ENCODE data around the gene LMF1.

LMF1 gene

DNA sequence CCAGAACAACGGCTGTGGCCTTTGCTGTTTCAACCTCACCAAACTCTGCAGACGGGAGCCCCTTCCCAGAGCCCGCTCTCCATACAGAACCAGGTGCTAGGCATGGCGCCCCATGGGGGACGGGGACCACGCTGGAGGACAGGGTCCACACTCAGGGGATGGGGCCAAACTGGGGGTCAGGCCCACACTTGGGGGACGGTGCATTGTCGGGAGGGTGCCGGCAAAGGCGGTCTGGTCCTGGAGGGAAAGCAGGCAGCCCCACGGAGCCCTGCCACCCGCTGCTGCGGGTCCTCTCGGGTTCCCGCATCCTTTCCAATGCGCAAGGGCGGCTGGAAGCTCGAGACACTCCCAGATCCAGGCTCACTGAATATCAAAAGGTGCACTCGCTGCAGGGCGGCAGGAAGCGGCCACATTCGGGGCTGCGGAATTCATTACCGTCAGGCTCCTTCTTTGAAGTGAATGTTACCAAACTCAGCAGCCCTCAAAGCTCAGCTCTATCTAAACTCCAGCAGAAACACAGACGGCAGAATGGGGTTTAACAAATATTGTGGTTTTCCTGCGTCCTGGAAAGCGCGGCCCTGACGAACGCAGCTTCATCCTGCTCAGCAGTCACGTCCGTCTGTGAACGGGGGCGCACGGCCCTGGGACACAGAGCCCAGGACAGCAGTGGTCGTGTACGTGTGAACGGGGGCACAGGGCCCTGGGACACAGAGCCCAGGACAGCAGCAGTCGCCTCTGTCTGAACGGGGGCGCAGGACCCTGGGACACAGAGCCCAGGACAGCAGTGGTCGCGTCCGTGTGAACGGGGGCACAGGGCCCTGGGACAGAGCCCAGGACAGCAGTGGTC is 41.3 kb downstream of the LMF1 start:
- no peak for TF ChIP-seq CTCF (IDR thresholded peaks at IDR 0.05)

DNA sequence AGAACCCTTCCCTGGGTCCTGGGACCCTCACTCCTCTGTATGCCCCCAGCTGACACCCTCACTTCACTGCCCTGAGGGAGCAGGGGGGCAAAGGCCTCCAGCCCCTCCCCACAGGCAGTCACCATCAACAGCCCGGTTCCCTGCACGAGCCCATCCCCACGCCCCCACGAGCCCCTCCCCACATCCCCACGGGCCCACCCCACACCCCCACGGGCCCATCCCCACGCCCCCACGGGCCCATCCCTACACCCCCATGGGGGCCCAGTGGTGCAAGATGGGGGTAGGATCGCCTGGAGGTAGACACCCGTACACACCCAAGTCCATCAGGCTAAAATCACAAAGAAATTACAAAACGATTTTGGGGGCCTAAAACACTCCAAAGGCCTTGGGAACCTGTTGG is 42.3 kb downstream of the LMF1 start:
- TF ChIP-seq CTCF (IDR thresholded peaks at IDR 0.05): no peak

GRCh38 chr16:927931-928330 is 42.9 kb downstream of the LMF1 start:
- TF ChIP-seq CTCF (IDR thresholded peaks at IDR 0.05): no peak

DNA sequence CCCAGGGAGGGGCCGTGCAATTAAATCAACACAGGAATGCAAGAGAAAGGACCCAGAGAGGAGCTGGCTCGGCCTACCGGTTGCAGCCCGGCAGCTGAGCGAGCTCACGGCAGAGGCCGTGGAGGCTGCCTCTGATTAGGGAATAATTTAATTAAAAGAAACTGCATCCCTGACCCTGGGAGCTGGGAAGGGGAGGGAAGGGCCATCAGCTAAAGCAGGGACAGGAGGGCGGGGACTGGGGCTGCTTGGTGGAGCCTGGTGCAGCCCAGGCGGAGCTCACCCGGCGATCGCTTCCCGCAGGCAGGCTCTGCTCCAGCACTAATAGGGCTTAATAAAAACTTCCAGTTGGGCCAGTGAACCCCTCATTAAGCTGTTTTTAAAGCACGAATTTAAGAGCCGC is 43.4 kb downstream of the LMF1 start:
- TF ChIP-seq CTCF (IDR thresholded peaks at IDR 0.05): no peak

- no peak for TF ChIP-seq CTCF (IDR thresholded peaks at IDR 0.05)
Measured at GRCh38 chr16:926715-927114, 44.1 kb downstream of the LMF1 start.

DNA sequence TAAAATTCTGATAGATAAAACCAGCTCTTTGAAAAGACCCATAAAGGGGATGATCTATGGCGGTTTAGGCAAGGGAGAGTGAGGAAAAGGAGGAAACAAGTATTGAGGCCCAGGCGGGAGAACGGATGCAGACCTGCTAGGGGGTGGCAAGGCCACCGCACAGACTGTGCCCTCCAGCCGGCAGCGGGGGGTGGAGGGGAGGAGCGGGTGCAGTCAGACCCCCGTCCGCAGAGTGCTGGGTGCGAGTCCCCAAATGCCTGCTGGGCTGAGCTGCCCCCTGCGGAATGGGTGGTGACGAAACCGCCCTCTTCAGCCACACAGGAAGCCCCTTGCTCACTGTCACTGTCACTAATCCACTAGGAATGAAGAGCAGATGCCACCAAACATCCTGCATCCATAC is 46.0 kb downstream of the LMF1 start:
- TF ChIP-seq CTCF (IDR thresholded peaks at IDR 0.05): no peak

- TF ChIP-seq CTCF (IDR thresholded peaks at IDR 0.05): no peak
Measured at GRCh38 chr16:924063-924462, 46.7 kb downstream of the LMF1 start.

DNA sequence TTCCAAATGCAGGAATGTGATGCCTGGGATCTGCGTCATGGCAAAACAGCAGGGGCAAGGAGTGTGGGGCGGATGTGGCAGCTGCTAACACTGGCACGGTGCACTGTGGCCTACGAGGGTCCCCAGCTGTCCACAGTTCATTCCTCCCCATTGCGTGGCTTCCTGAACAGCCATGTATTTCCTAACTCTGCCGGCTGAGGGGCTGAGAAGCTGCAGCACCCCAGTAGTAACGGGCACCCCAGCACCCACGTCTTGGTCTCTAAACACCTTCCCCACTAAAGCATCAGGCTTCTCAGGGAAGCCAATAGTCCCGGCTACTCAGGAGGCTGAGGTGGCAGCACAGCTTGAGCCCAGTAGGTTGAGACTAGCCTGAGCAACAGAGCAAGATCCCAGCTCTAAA is 47.6 kb downstream of the LMF1 start:
- no peak for TF ChIP-seq CTCF (IDR thresholded peaks at IDR 0.05)

All from LNCAP (cell line).